GM21423 (cell line): ENCODE results near the gene SORBS1.

Experiments used
- ATAC-seq: cut with Tn5 transposase; IDR thresholded peaks from one replicate; pipeline ENCODE4 v1.9.1; 2021; ENCODE audit warnings: mild to moderate bottlenecking, moderate library complexity; ENCODE audit not compliant: unreplicated experiment

Gene SORBS1

DNA sequence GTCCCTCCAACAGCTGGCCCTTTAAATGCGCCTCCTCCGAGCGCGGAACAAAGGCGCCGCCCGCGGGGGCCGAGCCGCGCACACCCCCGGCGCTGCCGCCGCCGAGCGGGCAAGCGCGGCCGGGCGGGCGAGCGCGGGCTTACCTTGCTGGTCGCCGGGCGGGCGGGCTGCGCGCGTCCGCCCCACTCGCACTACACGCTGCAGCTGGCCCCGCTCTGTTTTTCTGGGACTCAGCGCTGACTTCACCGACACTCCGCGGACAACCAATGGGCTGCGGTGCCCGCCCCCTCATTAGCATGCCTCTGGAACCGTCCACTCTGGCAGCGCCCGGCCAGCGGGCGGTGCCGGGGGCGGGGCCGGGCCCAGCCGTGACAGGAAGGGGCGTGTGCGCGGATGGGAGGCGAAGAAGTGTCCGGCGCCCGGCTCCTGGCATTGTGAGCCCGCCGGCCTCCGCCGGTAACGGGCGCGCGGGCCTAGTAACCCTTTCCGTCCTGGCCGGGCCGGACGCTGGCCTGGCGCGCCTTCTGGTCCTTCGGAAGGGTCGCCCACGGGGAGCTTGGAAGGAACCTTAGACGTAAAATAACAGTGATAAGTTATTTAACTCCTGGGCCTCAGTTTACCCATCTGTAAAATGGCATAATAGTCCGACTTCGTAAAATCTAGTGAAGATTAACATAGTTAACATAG, at the start of gene SORBS1:
TSS of gene SORBS1 (minus strand) at position 195 of the 687 bp plus-strand sequence. CDS start 120,236 bp downstream, outside the sequence.
- ATAC-seq: peak; percentile 99

GRCh38 chr10:95610727-95611126, 49.6 kb upstream of the SORBS1 start:
- ATAC-seq: no peak

DNA sequence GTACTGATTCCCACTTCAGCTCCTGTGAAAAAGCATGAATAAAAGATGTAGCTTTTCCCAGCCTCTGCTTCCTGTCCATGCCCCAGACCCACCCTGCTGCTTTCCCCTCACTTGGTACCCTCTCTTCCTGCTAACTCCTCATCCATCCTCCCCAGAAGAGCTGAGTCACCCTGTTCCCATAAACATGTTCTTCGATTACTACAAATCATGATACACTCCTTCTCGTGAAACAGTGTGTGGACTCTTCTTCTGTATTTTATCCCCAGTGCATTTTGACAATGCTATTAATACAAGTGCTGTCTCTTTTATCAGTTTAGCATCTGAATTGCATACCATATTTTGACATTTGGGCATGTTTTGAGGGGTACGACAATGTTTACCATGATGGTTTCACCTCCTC, 45.8 kb upstream of the SORBS1 start:
- no peak for ATAC-seq

DNA sequence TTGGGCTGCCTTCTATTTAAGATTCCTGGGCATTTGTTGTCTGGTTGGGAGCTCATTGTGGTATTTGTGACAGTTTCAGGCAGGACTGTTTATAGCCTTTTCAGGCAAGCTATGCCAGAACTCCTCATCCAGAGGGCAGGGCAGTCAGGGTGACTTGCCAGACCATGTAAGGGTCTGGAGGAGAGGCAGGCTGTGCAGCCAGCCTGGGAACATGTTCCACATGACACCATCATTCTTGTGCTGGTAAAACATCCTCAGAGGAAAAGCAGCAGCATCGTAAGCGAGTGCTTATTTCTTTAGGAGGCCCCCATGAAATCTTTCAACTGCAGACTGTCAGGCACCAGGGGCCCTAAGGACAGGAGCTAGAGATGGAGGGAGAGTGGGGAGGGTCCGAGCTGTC, 44.0 kb upstream of the SORBS1 start:
- no peak for ATAC-seq

- no peak for ATAC-seq
These were observed 43.5 kb upstream of the SORBS1 start for GRCh38 chr10:95604630-95605029.

DNA sequence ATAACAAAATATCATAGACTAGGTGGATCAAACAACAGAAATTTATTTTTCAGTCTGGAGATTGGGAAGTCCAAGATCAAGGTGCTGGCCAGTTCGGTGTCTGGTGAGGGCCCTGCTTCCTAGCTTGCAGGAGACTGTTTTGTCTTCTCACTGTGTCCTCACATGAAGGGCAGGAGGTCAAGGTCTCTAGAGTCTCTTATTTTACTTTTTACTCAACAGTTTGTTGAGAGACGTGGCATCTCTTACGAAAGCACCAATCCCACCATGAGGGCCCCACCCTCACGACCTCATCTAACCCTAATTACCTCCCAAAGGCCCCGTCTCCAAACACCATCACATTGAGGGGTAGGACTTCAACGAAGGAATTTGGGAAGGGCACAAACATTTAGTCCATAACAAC, 41.2 kb upstream of the SORBS1 start:
- no peak for ATAC-seq

DNA sequence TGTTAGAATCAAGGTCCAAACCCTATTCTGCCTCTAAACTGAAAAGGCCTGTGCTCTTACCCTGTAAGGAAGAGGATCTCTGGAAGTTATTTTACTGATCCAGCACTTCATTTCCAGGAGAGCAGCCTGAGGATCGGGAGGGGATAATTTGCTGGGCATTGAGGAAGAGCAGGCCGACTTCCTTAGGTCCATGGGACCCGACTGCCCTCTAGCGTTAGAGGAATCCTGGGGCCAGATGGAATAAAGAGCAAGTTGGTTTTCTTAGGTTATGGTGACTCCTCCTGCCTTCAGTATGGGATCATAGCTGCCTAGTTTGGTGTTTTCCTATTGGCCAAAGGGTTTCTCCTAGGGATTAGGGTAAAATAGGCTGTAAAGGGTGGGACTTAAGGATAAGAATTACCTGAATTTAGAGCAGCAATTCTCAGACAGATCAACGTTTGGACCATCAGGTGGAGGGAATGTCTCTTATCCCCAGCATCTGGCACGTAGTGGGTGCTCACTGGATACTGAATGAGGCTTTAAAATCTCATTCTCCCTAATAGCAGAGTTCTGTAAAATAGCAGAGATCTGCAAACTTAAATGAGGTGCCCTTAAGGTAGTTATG, 40.0 kb upstream of the SORBS1 start:
- ATAC-seq: no peak

DNA sequence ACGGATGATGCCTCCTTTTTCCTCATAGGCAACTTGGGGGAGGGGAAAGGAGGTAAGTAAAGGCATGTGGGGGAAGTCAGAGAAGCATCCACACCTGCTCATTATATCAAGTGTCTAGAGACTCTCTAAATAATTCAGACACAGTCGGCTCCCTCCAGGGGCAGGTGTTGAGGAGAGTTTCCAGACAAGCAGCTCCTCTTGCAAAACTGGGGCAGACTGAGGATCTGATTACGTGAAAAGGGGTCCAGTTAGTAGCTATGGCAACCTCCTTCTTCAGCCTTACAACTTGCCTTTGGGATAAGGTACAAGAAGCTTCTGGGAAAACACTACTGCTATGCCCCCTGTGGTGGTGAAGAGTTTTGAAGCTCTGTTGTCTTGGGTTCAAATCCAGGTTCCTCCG, 39.0 kb upstream of the SORBS1 start:
- ATAC-seq: no peak

DNA sequence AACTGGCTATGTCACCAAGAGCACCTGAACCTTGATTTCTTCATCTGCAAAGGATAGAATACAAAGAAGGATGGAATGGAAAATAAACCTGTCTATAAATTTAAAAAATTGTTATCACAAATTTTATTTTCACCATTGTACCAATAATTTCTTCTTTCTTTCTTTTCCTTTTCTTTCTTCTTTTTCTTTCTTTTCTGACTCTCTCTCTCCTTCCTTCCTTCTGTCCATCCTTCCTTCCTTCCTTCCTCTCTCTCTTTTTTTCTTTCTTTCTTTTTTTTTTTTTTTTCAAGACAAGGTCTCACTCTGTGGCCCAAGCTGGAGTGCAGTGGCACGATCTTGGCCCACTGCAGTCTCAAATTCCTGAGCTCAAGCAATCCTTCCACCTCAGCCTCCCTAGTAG, 36.6 kb upstream of the SORBS1 start:
- ATAC-seq: no peak

- ATAC-seq: no peak
These were observed 26.9 kb upstream of the SORBS1 start for GRCh38 chr10:95588025-95588424.

DNA sequence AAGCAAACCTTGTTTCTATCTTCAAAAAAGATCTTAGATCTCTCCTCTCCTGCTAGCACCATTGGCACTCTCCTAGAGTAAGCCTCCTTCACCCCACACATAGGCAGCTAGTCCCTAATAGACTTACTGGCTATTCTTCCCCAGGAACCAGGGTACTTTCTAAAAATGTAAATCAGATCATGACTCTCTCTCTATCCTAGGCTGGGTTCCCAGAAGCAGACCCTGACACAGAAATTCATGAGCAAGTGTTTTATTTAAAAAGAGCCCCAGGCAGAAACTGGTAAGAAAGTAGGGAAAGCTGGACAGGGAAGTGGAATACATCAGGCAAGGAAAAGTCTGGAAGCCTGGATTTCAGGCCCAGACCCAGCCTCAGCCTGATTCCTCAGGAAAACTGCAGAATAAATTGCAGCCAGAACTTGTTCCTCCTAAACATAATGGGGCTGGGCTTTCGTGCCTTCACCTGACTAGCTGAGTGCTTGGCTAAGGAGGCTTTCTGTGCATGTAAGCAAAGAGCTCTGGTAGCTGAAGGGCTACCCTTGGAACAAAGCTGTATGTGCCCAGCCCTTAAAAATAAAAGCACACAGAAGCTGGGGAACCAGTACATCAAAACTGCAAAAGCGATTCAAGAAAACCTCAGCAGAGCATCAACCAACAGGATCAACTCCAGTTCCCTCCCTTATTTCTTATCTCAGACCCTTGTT, 18.8 kb upstream of the SORBS1 start:
- ATAC-seq: no peak

GRCh38 chr10:95579292-95579691, 18.1 kb upstream of the SORBS1 start:
- no peak for ATAC-seq

DNA sequence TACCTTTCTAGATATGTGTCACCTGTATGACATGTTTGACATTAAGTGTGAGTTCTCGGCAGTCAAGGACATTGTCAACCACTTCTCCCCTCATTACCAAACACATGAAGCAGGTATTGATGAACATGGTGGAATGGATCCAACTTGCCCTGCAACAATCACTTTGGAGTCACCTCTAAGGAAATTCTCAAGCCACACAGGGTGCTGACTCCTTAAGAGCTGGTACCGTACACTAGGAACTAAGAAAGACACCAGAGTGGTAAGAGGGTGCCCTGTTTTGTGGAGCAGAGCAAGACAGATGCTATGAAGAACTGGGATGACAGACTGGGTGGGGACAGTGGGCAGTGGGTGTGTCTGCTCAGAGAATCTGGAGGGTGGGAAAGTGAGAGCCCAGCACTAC, 17.4 kb upstream of the SORBS1 start:
- no peak for ATAC-seq

GRCh38 chr10:95574649-95575365, 13.6 kb upstream of the SORBS1 start:
- ATAC-seq: no peak

- ATAC-seq: no peak
These were observed 12.9 kb upstream of the SORBS1 start for GRCh38 chr10:95573964-95574604.

GRCh38 chr10:95573527-95573926, 12.4 kb upstream of the SORBS1 start:
- no peak for ATAC-seq

- no peak for ATAC-seq
These were observed 11.1 kb upstream of the SORBS1 start for GRCh38 chr10:95572131-95572820.

DNA sequence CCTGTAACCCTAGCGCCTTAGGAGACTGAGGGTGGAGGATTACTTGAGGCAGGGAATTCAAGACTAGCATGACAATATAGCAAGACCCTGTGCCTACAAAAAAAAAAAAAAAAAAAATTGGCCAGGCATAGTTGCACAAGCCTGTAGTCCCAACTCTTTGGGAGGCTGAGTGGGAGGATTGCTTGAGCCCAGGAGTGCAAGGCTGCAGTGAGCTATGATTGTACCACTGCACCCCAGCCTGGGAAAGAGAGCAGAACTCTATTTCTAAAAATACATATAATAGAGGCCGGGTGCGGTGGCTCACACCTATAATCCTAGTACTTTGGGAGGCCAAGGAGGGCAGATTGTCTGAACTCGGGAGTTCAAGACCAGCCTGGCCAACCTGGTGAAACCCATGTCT, 10.2 kb upstream of the SORBS1 start:
- ATAC-seq: no peak

GRCh38 chr10:95569368-95569767, 8.2 kb upstream of the SORBS1 start:
- no peak for ATAC-seq

DNA sequence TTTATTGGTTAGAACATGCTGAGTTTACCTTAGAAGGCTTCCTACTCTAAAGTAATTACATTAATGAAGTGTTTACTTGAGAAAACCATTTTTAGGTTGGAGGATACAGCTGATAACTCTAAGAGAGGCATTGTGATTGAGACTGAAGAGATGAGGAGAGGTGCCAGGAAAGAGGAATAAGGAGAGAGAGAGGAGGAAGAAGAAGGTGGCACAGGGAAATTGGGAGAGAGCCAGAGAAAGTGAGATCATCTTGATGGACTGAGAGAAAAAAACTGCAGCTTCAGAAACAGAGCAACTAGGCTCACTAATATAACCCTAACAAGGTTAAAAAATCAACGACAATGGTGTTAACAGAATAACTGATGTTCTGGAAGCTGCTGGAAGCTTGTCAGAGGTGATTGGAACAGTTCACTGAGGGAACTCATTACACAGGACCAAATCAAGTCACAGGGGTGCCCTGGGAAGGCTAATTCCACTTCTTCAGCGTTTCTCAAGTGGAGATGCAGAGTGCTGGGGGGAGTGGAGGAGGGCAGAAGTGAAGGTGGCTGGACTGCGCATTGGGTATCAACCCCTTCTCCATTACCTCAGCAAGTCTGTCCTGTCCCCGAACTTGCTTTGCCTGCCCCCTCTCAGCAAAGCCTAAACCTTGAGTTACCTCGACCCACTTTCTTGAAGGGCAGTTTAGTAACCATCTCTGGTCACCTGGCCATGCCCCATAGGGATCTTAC, 6.9 kb upstream of the SORBS1 start:
- no peak for ATAC-seq
